GM20000 (cell line): ENCODE data around the gene MYL6B.
A peak's percentile ranks its signal among the peaks of the same experiment; 100 is the strongest.

Experiments
- DNase-seq: peaks from one replicate; pipeline ENCODE4 v3.0.0; 2012; ENCODE audit warnings: low spot score
- CTCF ChIP-seq: IDR thresholded peaks from 2 replicates; pipeline ENCODE4 v1.5.1; 2012; ENCODE audit warnings: mild to moderate bottlenecking, control low read depth; ENCODE audit errors: extremely low read depth, missing control alignments

The MYL6B gene

DNA sequence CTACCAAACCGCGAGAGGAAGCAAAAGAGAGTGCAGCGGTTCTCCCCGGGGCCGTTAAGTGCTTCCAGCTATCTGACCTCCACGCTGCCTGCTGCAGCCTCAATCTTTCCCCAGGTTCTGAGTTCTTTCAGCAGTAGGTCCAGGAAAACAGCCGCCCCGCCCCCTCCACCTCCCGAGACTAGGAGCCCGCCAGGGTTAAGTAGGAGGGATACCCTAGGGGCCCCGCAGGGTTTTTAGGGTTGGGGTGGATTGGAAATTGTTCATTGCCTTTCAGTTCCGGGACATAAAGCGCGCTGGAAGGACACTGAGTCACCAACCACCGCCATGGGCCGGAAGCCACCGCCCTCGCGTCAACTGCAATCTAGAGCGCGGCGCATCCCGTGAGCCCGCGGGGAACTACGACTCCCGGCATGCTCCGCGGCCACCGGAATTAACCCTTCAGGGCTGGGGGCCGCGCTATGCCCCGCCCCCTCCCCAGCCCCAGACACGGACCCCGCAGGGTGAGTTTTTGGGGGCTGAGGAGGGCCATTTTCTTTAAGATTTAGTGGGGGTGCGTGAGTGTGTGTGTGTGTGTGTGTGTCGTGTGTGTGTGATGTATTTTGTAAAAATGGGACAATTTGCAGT, at the start of gene MYL6B:
Gene MYL6B (plus strand): TSS at position 456 of the 624 bp plus-strand sequence. CDS start 1,332 bp downstream, outside the sequence.
- peak; percentile 89 for DNase-seq
- no peak for TF ChIP-seq CTCF

DNA sequence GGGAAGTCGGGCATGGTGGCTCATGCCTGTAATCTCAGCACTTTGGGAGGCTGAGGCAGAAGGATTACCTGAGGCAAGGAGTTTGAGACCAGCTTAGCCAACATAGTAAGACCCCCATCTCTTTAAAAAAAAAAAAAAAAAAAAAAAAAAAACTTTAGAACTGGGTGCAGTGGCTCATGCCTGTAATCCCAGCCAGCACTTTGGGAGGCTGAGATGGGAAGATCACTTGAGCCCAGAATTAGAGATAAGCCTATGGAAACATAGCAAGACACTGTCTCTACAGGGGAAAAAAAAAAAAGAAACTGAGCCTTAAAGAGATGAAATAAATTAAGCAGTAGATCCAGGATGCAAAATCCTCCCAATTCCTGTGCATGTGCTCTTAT, 49.7 kb upstream of the MYL6B start:
- DNase-seq = no peak
- TF ChIP-seq CTCF = no peak

GRCh38 chr12:56103066-56103711, 49.2 kb upstream of the MYL6B start:
- no peak for TF ChIP-seq CTCF
- DNase-seq = no peak

DNA sequence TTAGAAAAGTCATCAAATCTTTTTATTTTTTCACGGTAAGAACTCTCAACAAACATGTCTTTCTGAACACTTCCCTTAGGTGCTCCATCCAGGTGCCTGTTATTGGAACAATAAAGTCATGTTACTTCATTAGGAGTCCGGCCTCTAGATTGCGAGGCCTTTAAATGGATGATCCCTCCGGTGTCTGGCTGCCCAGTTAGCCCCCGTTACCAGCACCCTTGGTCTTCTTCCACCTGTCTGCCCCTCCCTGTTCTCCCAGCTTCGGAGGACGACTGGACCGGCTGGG, 48.6 kb upstream of the MYL6B start:
- TF ChIP-seq CTCF = no peak
- no peak for DNase-seq

DNA sequence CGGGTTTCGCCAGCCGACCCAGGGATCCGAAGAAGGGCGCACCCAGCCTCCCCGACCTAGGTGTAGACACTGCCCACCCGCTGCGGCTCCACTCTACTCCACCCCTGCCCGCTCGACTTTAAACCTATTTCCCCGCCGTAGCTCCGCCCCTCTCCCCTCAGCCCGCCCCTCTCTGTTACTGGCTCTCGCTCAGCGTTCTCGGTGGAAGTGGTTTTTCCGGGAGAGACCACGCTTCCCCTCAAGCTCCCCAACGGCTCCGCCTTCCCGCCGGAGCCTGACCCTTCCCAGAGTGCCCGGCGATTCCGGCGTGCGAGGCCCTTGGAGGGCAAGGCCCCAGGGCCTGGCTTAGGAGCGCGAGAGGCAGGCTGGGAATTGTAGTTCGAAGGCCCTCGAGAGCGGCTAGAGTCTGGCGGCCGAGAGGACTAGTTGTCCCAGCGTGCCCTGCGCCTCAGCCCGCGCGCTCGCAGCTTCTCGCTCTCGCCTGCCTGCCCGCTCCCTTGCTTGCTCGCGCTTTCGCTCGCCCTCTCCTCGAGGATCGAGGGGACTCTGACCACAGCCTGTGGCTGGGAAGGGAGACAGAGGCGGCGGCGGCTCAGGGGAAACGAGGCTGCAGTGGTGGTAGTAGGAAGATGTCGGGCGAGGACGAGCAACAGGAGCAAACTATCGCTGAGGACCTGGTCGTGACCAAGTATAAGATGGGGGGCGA, 48.1 kb upstream of the MYL6B start, which contains the start of gene PA2G4:
Gene PA2G4 (plus strand): TSS at position 451 of the 706 bp plus-strand sequence. CDS start 179 bp downstream, at position 630.
- peak; percentile 93 for DNase-seq
- no peak for TF ChIP-seq CTCF

DNA sequence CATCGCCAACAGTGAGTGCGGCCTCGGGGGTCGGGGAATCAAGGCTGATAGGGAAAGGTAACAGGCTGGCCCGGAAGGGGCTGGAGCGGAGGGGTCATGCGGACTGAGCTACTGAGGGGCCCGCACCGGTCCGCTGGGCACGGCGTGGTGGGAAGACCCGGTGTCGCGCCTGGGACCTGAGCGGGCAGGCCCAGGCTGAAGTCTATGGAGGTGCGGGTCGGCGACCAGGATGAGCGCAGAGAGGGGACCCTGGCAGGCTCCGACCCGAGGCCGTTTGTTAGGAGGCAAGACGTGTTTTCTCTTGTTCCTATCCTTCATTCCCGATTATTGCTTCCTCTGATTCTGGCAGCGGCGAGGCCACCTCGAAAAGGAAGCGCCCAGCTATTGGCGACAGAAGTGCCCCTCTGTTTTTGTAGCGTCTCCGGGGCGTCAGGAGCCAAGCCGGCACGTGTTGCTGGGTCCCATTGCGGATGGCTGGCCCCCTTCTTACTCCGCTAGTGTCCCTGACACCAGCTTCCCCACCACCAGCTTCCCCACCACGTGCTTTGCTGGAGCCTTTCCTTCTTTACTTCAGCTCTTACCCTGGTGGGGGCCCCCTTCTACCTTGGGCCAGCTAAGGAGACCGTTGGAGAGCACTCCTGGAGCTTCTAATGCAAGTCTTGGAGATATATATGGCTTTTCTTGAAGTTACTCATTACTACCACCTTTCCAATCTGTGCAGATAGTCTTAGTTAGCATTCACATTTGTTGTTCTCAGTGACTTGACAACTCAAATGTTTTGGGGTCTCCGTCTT, 47.4 kb upstream of the MYL6B start:
- no peak for TF ChIP-seq CTCF
- DNase-seq = no peak

GRCh38 chr12:56105609-56105902, 46.8 kb upstream of the MYL6B start:
- no peak for DNase-seq
- no peak for TF ChIP-seq CTCF
